ENCODE data around the gene VDR.
"Not testable (repeated sequence)": the region's sequence is repeated elsewhere in the genome, so short reads cannot be mapped to it uniquely, and the experiment has no call there.

Gene VDR

DNA sequence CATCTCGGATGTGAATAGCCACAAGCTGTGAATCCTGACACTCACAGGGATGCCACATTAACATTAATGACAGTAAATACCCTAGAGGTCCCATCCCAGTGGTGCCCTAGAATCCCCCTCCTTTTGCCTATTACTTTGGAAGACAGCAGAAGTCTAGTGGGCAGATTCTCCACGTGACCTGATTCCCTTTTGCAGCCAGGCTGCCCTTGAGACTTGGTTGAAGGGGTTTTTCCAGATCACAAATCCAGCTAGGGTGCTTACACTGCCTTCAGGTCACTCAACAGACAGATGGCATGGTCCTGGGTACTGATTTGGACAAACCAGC is 93.8 kb downstream of the VDR start:
- no peak for DNase-seq

GRCh38 chr12:47809518-47809917 is 95.3 kb downstream of the VDR start:
- DNase-seq = not testable (repeated sequence)

- DNase-seq = peak; percentile 72
Observed at GRCh38 chr12:47808574-47809365, 96.0 kb downstream of the VDR start.

DNA sequence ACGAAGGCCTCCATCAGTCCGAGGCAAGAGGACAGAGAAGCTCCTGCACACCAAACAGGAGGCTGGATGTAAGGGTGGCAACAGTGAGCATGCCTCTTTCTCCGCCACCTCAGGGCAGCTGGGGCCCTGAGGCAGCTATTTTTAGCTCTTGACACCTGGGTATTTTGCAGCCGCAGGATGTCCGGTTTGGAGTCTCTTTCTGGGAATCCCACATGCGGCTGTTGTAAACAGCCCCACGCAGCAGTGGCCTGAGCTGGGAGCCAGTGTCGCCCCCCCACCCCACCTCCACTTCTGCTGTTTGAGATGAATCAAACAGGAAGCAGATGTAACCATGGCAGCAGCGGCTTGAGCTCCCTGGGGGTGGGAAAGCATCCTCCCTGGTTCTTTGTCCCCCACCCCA is 96.7 kb downstream of the VDR start:
- DNase-seq = no peak

GRCh38 chr12:47807338-47807737 is 97.5 kb downstream of the VDR start:
- no peak for DNase-seq

- no peak for DNase-seq
Observed at GRCh38 chr12:47805417-47805816, 99.4 kb downstream of the VDR start.

DNA sequence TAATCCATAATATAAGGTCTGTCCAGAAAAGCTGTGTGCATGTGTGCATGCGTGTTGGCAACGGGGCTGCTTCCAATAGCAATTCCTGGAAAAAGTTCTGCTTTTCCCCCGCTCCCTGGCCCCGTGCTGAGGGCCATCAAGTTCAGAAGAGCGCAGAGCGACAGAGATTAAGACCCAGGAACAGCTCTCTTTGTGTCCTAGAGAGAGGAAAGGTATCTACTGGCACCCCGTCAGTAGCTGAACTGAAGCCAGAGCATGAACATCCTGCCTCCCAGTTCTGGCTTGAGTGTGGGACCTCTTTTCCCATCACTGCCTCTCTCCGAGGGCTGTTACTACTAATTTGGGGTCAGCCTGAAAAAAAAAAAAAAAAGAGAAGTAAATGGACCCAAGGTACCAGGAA is 100.6 kb downstream of the VDR start:
- no peak for DNase-seq

- no peak for DNase-seq
Observed at GRCh38 chr12:47803191-47803875, 101.5 kb downstream of the VDR start.

- no peak for DNase-seq
Observed at GRCh38 chr12:47802312-47802711, 102.5 kb downstream of the VDR start.

DNA sequence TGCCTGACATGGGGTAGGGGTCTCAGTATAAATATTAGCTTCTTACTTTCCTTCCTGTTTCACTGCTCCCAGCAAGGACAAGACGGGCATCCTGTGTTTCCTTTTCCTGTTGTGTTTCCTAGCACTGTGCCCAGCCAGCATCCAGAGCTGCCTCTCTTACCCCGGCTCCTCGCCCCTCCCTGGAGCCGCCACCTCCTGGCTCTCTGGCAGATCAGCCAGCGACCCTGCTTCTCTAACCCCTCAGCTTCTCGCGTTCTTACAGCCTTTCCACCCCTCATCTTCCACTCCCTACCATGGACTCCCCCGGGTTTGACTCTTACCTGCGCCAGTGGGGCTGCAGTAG is 102.9 kb downstream of the VDR start:
- no peak for DNase-seq

DNA sequence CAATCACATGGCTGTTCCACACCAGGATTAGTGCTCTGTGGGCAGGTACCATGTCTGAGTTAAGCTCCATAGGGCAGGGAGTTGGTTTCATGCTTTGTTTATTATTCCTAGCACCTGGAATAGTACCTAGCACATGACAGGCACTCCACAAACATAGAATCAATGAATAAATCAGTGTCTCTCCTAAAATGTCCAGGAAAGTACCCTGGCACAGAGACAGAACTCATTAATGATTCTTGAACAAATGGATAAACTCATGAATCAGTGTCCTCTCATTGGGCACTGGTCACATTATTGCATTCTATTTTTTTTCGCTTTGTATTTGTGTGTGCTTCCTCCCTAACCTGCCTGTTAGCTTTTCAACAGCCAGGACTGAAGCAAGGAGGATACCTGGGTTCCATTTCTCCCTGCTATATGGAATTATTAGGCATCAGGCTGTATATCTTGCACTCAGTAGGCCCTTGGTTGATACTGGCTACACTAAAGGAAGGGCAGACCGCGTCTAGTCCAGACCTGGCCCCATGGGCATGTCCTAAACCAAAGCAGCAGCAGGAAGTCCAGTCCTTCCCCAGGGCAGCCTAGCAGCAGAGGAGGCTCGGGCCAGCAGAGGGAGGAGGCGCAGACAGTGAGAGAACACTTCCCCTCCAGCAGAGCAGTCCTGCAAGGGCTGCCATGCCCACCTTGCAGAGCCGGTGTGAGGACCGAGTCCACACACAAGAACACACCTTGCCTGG is 103.5 kb downstream of the VDR start:
- no peak for DNase-seq

DNA sequence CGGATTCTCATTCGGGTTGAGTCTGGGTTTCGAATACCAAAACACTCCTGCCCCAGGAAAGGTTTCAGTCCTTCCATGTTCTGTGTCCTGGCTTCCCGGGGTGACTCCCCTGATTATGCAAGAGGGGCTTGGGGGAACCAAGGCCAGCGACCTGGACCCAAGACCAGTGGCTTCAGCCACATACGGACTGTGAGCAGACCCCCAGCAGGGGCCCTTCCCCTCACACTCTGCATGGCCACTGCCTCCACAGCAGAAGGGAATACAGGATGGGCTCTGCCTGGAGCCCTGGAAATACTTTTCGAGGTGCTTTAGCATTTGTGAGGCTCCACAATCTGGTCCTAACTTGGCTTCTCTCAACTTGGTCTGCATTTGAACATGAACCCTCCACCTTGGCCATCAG is 104.2 kb downstream of the VDR start:
- DNase-seq = no peak

GRCh38 chr12:47799357-47799955 is 105.3 kb downstream of the VDR start:
- DNase-seq = no peak

DNA sequence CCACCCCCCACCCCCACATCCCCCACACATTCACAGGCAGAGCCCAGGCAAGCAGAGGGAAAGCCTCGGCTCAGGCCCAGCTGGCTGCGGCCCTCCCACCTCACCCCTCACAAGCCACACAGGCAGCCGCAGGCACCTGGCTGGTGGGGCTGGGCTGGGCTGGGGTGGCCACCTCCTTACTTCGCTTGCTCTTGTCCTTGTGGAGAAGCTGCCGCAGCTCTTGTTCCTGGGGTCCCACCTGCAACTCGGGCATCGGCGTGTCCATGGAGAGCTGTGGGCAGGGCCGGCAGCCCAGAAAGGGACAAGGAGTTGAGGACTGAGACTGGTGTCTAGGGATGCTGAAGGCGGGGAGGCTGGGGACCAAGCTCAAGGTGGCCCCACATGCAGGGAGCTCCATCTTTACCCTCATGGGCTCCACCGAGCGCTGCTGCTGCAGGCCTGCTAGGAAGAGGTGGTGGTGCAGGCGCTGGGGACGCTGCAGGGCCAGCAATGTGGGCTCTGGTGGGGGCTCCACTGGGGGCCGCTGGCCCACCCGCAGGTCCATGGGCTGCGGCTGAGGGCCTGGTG is 106.3 kb downstream of the VDR start:
- DNase-seq = no peak

- peak; percentile 82 for DNase-seq
Observed at GRCh38 chr12:47797441-47797840, 107.4 kb downstream of the VDR start.

DNA sequence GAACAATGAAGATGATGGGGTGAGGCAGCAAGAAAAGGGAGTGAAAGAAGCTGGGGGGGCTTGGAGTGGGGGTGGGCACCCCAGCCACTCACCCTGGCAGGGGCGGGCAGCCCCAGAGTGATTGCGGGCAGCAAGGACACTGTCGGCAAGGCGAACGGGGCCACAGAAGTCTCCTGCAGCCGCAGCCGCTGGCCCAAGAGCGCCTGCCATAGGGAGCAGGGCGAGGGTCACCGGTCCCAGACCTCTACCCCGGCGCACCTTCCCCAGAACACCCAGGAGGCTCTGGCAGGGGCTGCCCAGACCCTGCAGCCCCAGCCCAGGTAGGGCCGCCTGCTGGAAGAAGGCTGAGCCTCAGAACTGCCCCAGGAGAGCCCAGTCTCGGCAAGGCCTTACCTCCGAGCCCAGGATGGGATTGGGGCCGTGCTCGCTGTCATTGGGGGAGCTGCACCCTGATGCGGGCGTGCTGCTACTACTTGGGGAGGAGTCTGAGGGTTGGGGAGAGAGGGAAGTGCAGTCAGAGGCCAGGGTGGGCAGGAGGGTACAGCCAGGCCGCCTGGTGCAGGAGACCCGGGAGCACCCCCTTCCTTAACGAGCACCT is 108.9 kb downstream of the VDR start:
- DNase-seq = no peak

- DNase-seq = no peak
Observed at GRCh38 chr12:47795121-47795813, 109.5 kb downstream of the VDR start.

GRCh38 chr12:47794679-47795078 is 110.1 kb downstream of the VDR start:
- DNase-seq = no peak

DNA sequence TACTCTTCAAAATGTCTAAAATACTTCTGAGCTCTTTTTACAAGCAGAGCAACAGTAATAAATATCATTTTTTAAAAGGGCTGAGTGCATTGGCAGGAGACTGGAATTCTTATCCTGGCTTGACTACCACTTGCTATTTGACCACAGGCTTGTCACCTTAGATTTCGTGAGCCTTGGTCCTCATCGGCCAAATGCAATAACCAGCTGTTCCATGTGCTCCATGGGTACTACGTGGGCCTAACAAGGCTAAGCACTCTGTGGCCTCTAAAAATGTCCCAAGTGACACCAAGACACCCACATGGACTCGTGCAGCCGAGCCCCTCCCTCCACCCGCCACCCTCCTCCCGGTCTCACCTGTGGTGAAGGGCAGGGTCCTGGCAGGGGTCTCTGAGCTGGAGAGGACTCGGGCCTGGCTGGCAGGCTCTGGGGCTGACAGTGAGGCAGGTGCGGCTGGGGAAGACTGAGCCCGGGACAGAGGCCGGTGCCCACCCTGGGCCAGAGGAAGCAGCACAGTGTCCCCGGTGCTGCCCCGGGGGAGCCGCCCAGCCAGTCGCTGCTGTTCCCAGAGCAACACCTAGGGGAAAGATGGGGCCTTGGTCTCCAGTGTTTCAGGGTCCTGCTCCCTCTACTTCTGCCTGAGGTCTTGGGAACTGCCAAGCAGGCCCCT is 111.6 kb downstream of the VDR start:
- DNase-seq = no peak

- no peak for DNase-seq
Observed at GRCh38 chr12:47791874-47792273, 112.9 kb downstream of the VDR start.
